Right renal cortex interstitium (tissue), 3 donors: Measurements from ENCODE around the gene ARHGEF19. TPM values are rescaled to one million over a fixed set of nuclear protein-coding genes. Genes with fewer than 3 reads are reported as not detected.

Experiments used
- DNase-seq, 3 donors: peaks; one replicate each; pipeline ENCODE4 v3.0.0-alpha.2; 2013; ENCODE audit warnings: low read depth in 3 of 3, low spot score in 2 of 3
- polyA plus RNA-seq, 3 donors: library from polyadenylated mRNA; unstranded; fragments of 120-200 nt; gene quantifications; one replicate each; pipeline ENCODE4 v1.2.1, GENCODE V29; 2013; ENCODE audit not compliant: insufficient read length in 3 of 3

Gene ARHGEF19
- polyA plus RNA-seq, 3 donors, result 15.9 to 20.1 (median 18.9) TPM

- no peak for DNase-seq
Observed at GRCh38 chr1:16244650-16245285, 32.3 kb upstream of the ARHGEF19 start.

- DNase-seq, result peak in 1 of 3 donors; percentile 76
Observed at GRCh38 chr1:16243936-16244649, 31.6 kb upstream of the ARHGEF19 start.

- DNase-seq, result no peak
Observed at GRCh38 chr1:16243215-16243610, 30.8 kb upstream of the ARHGEF19 start.

- DNase-seq, result no peak
Observed at GRCh38 chr1:16242556-16243214, 30.2 kb upstream of the ARHGEF19 start.

GRCh38 chr1:16241221-16241708 lies 28.8 kb upstream of the ARHGEF19 start:
- DNase-seq, result no peak

GRCh38 chr1:16239972-16240491 lies 27.6 kb upstream of the ARHGEF19 start:
- no peak for DNase-seq

GRCh38 chr1:16237343-16237830 lies 24.9 kb upstream of the ARHGEF19 start:
- no peak for DNase-seq

GRCh38 chr1:16236511-16237342 lies 24.3 kb upstream of the ARHGEF19 start, which contains the start of gene CPLANE2:
TSS of gene CPLANE2 (minus strand) at chr1:16237183. CDS start at chr1:16236742, 441 bp downstream.
- DNase-seq, result peak; percentile 80 to 89 (median 86)

GRCh38 chr1:16235944-16236510 lies 23.6 kb upstream of the ARHGEF19 start:
- no peak for DNase-seq

GRCh38 chr1:16235347-16235746 lies 22.9 kb upstream of the ARHGEF19 start:
- DNase-seq, result no peak

GRCh38 chr1:16233431-16233830 lies 21.0 kb upstream of the ARHGEF19 start:
- no peak for DNase-seq

- DNase-seq, result no peak
Observed at GRCh38 chr1:16232316-16232710, 19.9 kb upstream of the ARHGEF19 start.

- no peak for DNase-seq
Observed at GRCh38 chr1:16231331-16232315, 19.2 kb upstream of the ARHGEF19 start.

- DNase-seq, result no peak
Observed at GRCh38 chr1:16230744-16231143, 18.3 kb upstream of the ARHGEF19 start.

- DNase-seq, result no peak
Observed at GRCh38 chr1:16229976-16230740, 17.7 kb upstream of the ARHGEF19 start.

GRCh38 chr1:16226490-16227179 lies 14.2 kb upstream of the ARHGEF19 start:
- peak in 1 of 3 donors; percentile 49 for DNase-seq

- DNase-seq, result no peak
Observed at GRCh38 chr1:16226129-16226489, 13.7 kb upstream of the ARHGEF19 start.
